GM23338 (cell line): ENCODE results near the gene HSD3B7. TPM values are rescaled to one million over a fixed set of nuclear protein-coding genes. Genes with fewer than 3 reads are reported as not detected.

Experiments
- ATAC-seq: fragments of 200-7000 bp; cut with Tn5 transposase; 3 replicates; pipeline ENCODE4 v1.9.1; 2020
- DNase-seq: peaks from one replicate; pipeline ENCODE4 v3.0.0-alpha.2; 2015; ENCODE audit warnings: low spot score
- H2AFZ ChIP-seq: fragments of 200-600 bp; sonication (generic); 2 replicates; pipeline ENCODE4 v1.8.0; 2016; ENCODE audit warnings: antibody characterized with exemption, mild to moderate bottlenecking, moderate library complexity
- H3F3A ChIP-seq: fragments of 200-600 bp; sonication (generic); replicated peaks from 2 replicates; pipeline ENCODE4 v1.8.0; 2017; ENCODE audit warnings: antibody characterized with exemption, mixed run types, low read depth
- H3K27ac ChIP-seq: fragments of 200-600 bp; sonication (generic); 2 replicates; pipeline ENCODE4 v1.6.1; 2016; ENCODE audit warnings: low read depth
- H3K27me3 ChIP-seq: fragments of 200-600 bp; sonication (generic); 2 replicates; pipeline ENCODE4 v1.8.0; 2016; ENCODE audit warnings: mild to moderate bottlenecking, mixed run types, moderate library complexity; ENCODE audit not compliant: insufficient read depth
- H3K36me3 ChIP-seq: fragments of 200-600 bp; sonication (generic); 2 replicates; pipeline ENCODE4 v1.8.0; 2016; ENCODE audit warnings: mild to moderate bottlenecking; ENCODE audit not compliant: insufficient read depth
- H3K4me1 ChIP-seq: fragments of 200-600 bp; sonication (generic); 2 replicates; pipeline ENCODE4 v1.8.0; 2016; ENCODE audit warnings: mild to moderate bottlenecking, moderate library complexity; ENCODE audit not compliant: insufficient read depth
- H3K4me2 ChIP-seq: fragments of 200-600 bp; sonication (generic); 2 replicates; pipeline ENCODE4 v1.7.1; 2017; ENCODE audit warnings: mixed run types
- H3K4me3 ChIP-seq: fragments of 200-600 bp; sonication (generic); 2 replicates; pipeline ENCODE4 v1.6.1; 2016; ENCODE audit warnings: mixed run types
- H3K79me2 ChIP-seq: fragments of 200-600 bp; sonication (generic); replicated peaks from 2 replicates; pipeline ENCODE4 v1.8.0; 2017; ENCODE audit warnings: mild to moderate bottlenecking; ENCODE audit not compliant: insufficient read depth
- H3K9me2 ChIP-seq: fragments of 200-600 bp; sonication (generic); 2 replicates; pipeline ENCODE4 v1.8.0; 2017; ENCODE audit not compliant: insufficient read depth
- H4K20me1 ChIP-seq: fragments of 200-600 bp; sonication (generic); replicated peaks from 2 replicates; pipeline ENCODE4 v1.8.0; 2017; ENCODE audit warnings: mild to moderate bottlenecking; ENCODE audit not compliant: insufficient read depth
- H3K27ac Mint-ChIP-seq: 2 replicates; pipeline ENCODE4 v1.8.0; 2020; ENCODE audit warnings: inconsistent platforms, mild to moderate bottlenecking, moderate library complexity, mixed read lengths
- H3K27me3 Mint-ChIP-seq: 3 replicates; pipeline ENCODE4 v1.8.0; 2022; ENCODE audit warnings: low read depth, mild to moderate bottlenecking, moderate library complexity, mixed read lengths, inconsistent platforms; ENCODE audit not compliant: insufficient read depth, poor library complexity
- H3K36me3 Mint-ChIP-seq: 3 replicates; pipeline ENCODE4 v1.8.0; 2021; ENCODE audit warnings: low read depth, mild to moderate bottlenecking, inconsistent platforms, moderate library complexity, mixed read lengths
- H3K4me1 Mint-ChIP-seq: 3 replicates; pipeline ENCODE4 v1.8.0; 2020; ENCODE audit warnings: mild to moderate bottlenecking, inconsistent platforms, mixed read lengths
- H3K4me3 Mint-ChIP-seq: 3 replicates; pipeline ENCODE4 v1.8.0; 2021; ENCODE audit warnings: moderate library complexity, mild to moderate bottlenecking, inconsistent platforms, mixed read lengths
- H3K9me3 Mint-ChIP-seq: 3 replicates; pipeline ENCODE4 v1.8.0; 2020; ENCODE audit warnings: moderate library complexity, mild to moderate bottlenecking, inconsistent platforms, mixed read lengths
- CREB1 ChIP-seq: fragments of 250-450 bp; sonication (Bioruptor Pico); IDR thresholded peaks from 2 replicates; pipeline ENCODE4 v1.5.0; 2020; ENCODE audit warnings: low read depth, mild to moderate bottlenecking, moderate library complexity
- CTCF ChIP-seq, 2 experiments: fragments of 200-600 bp in 1 of 2; sonication (generic) in 1 of 2; conservative IDR thresholded peaks; 2 replicates each; pipeline versions ENCODE4 v1.5.1 to v1.6.1; 2016 to 2017; ENCODE audit warnings: antibody characterized with exemption in 2 of 2, low read depth in 2 of 2, mild to moderate bottlenecking in 2 of 2, moderate library complexity in 1 of 2
- EZH2phosphoT487 ChIP-seq: fragments of 200-600 bp; sonication (generic); IDR thresholded peaks from one replicate; pipeline ENCODE4 v1.8.1; 2018; ENCODE audit warnings: antibody characterized with exemption; ENCODE audit not compliant: unreplicated experiment
- NANOG ChIP-seq: IDR thresholded peaks from 2 replicates; pipeline ENCODE4 v1.6.1; 2016; ENCODE audit warnings: antibody characterized with exemption, borderline replicate concordance
- POLR2AphosphoS5 ChIP-seq: IDR thresholded peaks from 2 replicates; pipeline ENCODE4 v1.6.1; 2016; ENCODE audit warnings: antibody characterized with exemption, low read depth
- STAT1 ChIP-seq: IDR thresholded peaks from one replicate; pipeline ENCODE4 v1.6.1; 2016; ENCODE audit warnings: antibody characterized with exemption; ENCODE audit not compliant: unreplicated experiment
- ZNF462 ChIP-seq: fragments of 250-450 bp; sonication (Bioruptor Pico); IDR thresholded peaks from 2 replicates; pipeline ENCODE4 v1.5.0; 2020; ENCODE audit warnings: mild to moderate bottlenecking, moderate library complexity
- polyA plus RNA-seq: library from polyadenylated mRNA; unstranded; fragments of >200 nt; fragmentation: Nextera tagmentation; extraction: Ambion mirVana; gene quantifications from 2 replicates; pipeline ENCODE4 v1.2.1, GENCODE V29; 2016
- total RNA-seq: library from RNA; depleted of rRNA; stranded (reverse); fragments of >200 nt; shearing (Covaris generic); gene quantifications from 2 replicates; pipeline ENCODE4 v1.2.3, GENCODE V29; 2014
- TF ChIP-seq, protein P1 (sequence below): IDR thresholded peaks from one replicate; pipeline ENCODE4 v1.6.1; 2018; ENCODE audit warnings: antibody characterized with exemption; ENCODE audit not compliant: unreplicated experiment
- TF ChIP-seq, protein P2 (sequence below): IDR thresholded peaks from 2 replicates; pipeline ENCODE4 v1.6.1; 2016; ENCODE audit warnings: antibody characterized with exemption

The HSD3B7 gene
- total and polyA plus RNA-seq, 2 experiments from 2014 or later: 4.3 to 12.2 TPM

- no peak overlapping the region; the same call in 2 of the 3 replicates for H3K4me3 Mint-ChIP-seq
- H2AFZ ChIP-seq: no peak overlapping the region
- H3K9me3 Mint-ChIP-seq: no peaks in the 10 kb centered on the region
- ATAC-seq: no peak
- peaks cover 7% of the 10 kb centered on the region; the same call in 1 of the 2 replicates for H3K4me1 ChIP-seq
- H3F3A ChIP-seq: peaks cover 12% of the 10 kb centered on the region
- H3K27me3 ChIP-seq: no peaks in the 10 kb centered on the region
- no peak overlapping the region for H3K27ac ChIP-seq
- no peak overlapping the region for H3K4me3 ChIP-seq
- H3K27ac Mint-ChIP-seq: no peak overlapping the region
- peaks cover 18% of the 10 kb centered on the region for H3K27me3 Mint-ChIP-seq
- H3K36me3 ChIP-seq: no peaks in the 10 kb centered on the region; the same call in 1 of the 2 replicates
- H4K20me1 ChIP-seq: 0 out of 2 replicates have a peak, but pooled peaks cover 3% of the 10 kb centered on the region
- no peak overlapping the region for H3K4me2 ChIP-seq
- H3K36me3 Mint-ChIP-seq: peaks cover 3% of the 10 kb centered on the region; the same call in 2 of the 3 replicates
- H3K79me2 ChIP-seq: no peaks in the 10 kb centered on the region
- DNase-seq: no peak
- H3K9me2 ChIP-seq: no peaks in the 10 kb centered on the region
- H3K4me1 Mint-ChIP-seq: peaks cover 30% of the 10 kb centered on the region
- TF ChIP-seq POLR2AphosphoS5: no peak
- TF ChIP-seq EZH2phosphoT487: no peak
- TF ChIP-seq CREB1 (CRISPR knock-in tag): no peak
Observed at GRCh38 chr16:30951193-30951592, 33.8 kb upstream of the HSD3B7 start.

GRCh38 chr16:30951750-30952149, 33.3 kb upstream of the HSD3B7 start:
- Histone ChIP-seq H3K4me2 (no peak overlapping the region), H3K4me3 (no peak overlapping the region), H2AFZ (no peak overlapping the region), H4K20me1 (0 out of 2 replicates have a peak, but pooled peaks cover 3% of the 10 kb centered on the region), H3F3A (peaks cover 16% of the 10 kb centered on the region), H3K36me3 (no peaks in the 10 kb centered on the region; the same call in 1 of the 2 replicates), H3K27me3 (no peaks in the 10 kb centered on the region), H3K9me2 (no peaks in the 10 kb centered on the region), H3K27ac (no peak overlapping the region), H3K4me1 (peaks cover 7% of the 10 kb centered on the region; the same call in 1 of the 2 replicates), H3K79me2 (no peaks in the 10 kb centered on the region)
- ATAC-seq (no peak), DNase-seq (no peak)
- Mint-ChIP-seq H3K4me1 (peaks cover 25% of the 10 kb centered on the region), H3K4me3 (no peak overlapping the region; the same call in 2 of the 3 replicates), H3K9me3 (no peaks in the 10 kb centered on the region), H3K36me3 (no peaks in the 10 kb centered on the region; the same call in 2 of the 3 replicates), H3K27ac (no peak overlapping the region), H3K27me3 (peaks cover 18% of the 10 kb centered on the region)
- TF ChIP-seq NANOG (no peak), CREB1 (CRISPR knock-in tag) (no peak), STAT1 (no peak), CTCF (conservative IDR thresholded peaks at IDR 0.05; ENCODE audit: low read depth in 2 of 2) (no peak), ZNF462 (no peak), EZH2phosphoT487 (no peak)
- TF ChIP-seq, protein P1, sequence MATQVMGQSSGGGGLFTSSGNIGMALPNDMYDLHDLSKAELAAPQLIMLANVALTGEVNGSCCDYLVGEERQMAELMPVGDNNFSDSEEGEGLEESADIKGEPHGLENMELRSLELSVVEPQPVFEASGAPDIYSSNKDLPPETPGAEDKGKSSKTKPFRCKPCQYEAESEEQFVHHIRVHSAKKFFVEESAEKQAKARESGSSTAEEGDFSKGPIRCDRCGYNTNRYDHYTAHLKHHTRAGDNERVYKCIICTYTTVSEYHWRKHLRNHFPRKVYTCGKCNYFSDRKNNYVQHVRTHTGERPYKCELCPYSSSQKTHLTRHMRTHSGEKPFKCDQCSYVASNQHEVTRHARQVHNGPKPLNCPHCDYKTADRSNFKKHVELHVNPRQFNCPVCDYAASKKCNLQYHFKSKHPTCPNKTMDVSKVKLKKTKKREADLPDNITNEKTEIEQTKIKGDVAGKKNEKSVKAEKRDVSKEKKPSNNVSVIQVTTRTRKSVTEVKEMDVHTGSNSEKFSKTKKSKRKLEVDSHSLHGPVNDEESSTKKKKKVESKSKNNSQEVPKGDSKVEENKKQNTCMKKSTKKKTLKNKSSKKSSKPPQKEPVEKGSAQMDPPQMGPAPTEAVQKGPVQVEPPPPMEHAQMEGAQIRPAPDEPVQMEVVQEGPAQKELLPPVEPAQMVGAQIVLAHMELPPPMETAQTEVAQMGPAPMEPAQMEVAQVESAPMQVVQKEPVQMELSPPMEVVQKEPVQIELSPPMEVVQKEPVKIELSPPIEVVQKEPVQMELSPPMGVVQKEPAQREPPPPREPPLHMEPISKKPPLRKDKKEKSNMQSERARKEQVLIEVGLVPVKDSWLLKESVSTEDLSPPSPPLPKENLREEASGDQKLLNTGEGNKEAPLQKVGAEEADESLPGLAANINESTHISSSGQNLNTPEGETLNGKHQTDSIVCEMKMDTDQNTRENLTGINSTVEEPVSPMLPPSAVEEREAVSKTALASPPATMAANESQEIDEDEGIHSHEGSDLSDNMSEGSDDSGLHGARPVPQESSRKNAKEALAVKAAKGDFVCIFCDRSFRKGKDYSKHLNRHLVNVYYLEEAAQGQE: no peak
- TF ChIP-seq, protein P2, sequence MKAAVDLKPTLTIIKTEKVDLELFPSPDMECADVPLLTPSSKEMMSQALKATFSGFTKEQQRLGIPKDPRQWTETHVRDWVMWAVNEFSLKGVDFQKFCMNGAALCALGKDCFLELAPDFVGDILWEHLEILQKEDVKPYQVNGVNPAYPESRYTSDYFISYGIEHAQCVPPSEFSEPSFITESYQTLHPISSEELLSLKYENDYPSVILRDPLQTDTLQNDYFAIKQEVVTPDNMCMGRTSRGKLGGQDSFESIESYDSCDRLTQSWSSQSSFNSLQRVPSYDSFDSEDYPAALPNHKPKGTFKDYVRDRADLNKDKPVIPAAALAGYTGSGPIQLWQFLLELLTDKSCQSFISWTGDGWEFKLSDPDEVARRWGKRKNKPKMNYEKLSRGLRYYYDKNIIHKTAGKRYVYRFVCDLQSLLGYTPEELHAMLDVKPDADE: no peak
